Neuronal stem cell (in vitro differentiated cells): ENCODE results near the gene C1GALT1.
"Not testable (repeated sequence)": the region's sequence is repeated elsewhere in the genome, so short reads cannot be mapped to it uniquely, and the experiment has no call there.

Source experiments
- DNase-seq: peaks from one replicate; pipeline ENCODE4 v3.0.0-alpha.2; 2013; ENCODE audit warnings: low spot score
- H2AFZ ChIP-seq: one replicate; pipeline ENCODE4 v1.6.1; 2013; ENCODE audit warnings: mild to moderate bottlenecking, low read length, inconsistent platforms
- H2AK5ac ChIP-seq: 2 replicates; pipeline ENCODE4 v1.6.1; 2013; ENCODE audit warnings: low read depth, mild to moderate bottlenecking, inconsistent platforms, low read length, moderate library complexity, mixed read lengths
- H2BK120ac ChIP-seq: 2 replicates; pipeline ENCODE4 v1.6.1; 2013; ENCODE audit warnings: low read depth, mild to moderate bottlenecking, inconsistent platforms, low read length, moderate library complexity, mixed read lengths
- H2BK12ac ChIP-seq: one replicate; pipeline ENCODE4 v1.6.1; 2013; ENCODE audit warnings: low read length, inconsistent platforms
- H2BK15ac ChIP-seq: 2 replicates; pipeline ENCODE4 v1.6.1; 2013; ENCODE audit warnings: mild to moderate bottlenecking, low read length, inconsistent platforms, mixed read lengths
- H2BK5ac ChIP-seq: one replicate; pipeline ENCODE4 v1.6.1; 2013; ENCODE audit warnings: inconsistent platforms, mild to moderate bottlenecking, low read length, moderate library complexity
- H3K14ac ChIP-seq: one replicate; pipeline ENCODE4 v1.6.1; 2013; ENCODE audit warnings: low read length, inconsistent platforms
- H3K18ac ChIP-seq: 2 replicates; pipeline ENCODE4 v1.6.1; 2013; ENCODE audit warnings: low read length, inconsistent platforms
- H3K23ac ChIP-seq: 2 replicates; pipeline ENCODE4 v1.6.1; 2013; ENCODE audit warnings: low read depth, mild to moderate bottlenecking, mixed read lengths, low read length, inconsistent platforms; ENCODE audit not compliant: poor library complexity
- H3K27ac ChIP-seq: replicated peaks from 3 replicates; pipeline ENCODE4 v1.5.1; 2013; ENCODE audit warnings: low read length, inconsistent platforms
- H3K27me3 ChIP-seq, 3 experiments: 2 replicates each; pipeline ENCODE4 v1.6.1; 2013; ENCODE audit warnings: low read length in 3 of 3, mild to moderate bottlenecking in 2 of 3, inconsistent platforms in 1 of 3, low read depth in 1 of 3, mixed read lengths in 1 of 3, moderate library complexity in 1 of 3; ENCODE audit not compliant: control insufficient read depth in 3 of 3, insufficient read depth in 3 of 3
- H3K36me3 ChIP-seq, 2 donors: replicated peaks in 1 of 2; 2 replicates each; pipeline ENCODE4 v1.6.1; 2013; ENCODE audit warnings: low read length in 2 of 2; ENCODE audit not compliant: control insufficient read depth in 2 of 2, insufficient read depth in 2 of 2
- H3K4ac ChIP-seq: 2 replicates; pipeline ENCODE4 v1.6.1; 2013; ENCODE audit warnings: inconsistent platforms, mild to moderate bottlenecking, low read length, moderate library complexity
- H3K4me1 ChIP-seq, 2 donors: 1 replicate in 1 of 2; 2 replicates in 1 of 2; pipeline ENCODE4 v1.6.1; 2013; ENCODE audit warnings: low read length in 2 of 2, low read depth in 1 of 2; ENCODE audit not compliant: control insufficient read depth in 2 of 2, insufficient read depth in 1 of 2
- H3K4me2 ChIP-seq: one replicate; pipeline ENCODE4 v1.6.1; 2013; ENCODE audit warnings: mild to moderate bottlenecking, low read length, inconsistent platforms; ENCODE audit not compliant: insufficient read depth, poor library complexity, severe bottlenecking
- H3K4me3 ChIP-seq, 2 donors: 2 replicates each; pipeline ENCODE4 v1.5.1; 2013; ENCODE audit warnings: low read length in 2 of 2, mild to moderate bottlenecking in 2 of 2, inconsistent platforms in 1 of 2, moderate library complexity in 1 of 2
- H3K79me1 ChIP-seq: one replicate; pipeline ENCODE4 v1.6.1; 2013; ENCODE audit warnings: low read depth, mild to moderate bottlenecking, inconsistent platforms, low read length, moderate library complexity
- H3K9ac ChIP-seq: one replicate; pipeline ENCODE4 v1.6.1; 2013; ENCODE audit warnings: mild to moderate bottlenecking, low read depth, low read length, inconsistent platforms; ENCODE audit not compliant: poor library complexity
- H3K9me3 ChIP-seq, 2 donors: replicated peaks in 1 of 2; 2 replicates each; pipeline versions ENCODE3 to v1.6.1; 2013; ENCODE audit warnings: low read length in 2 of 2, mild to moderate bottlenecking in 2 of 2, inconsistent platforms in 1 of 2, low read depth in 1 of 2, mixed read lengths in 1 of 2, moderate library complexity in 1 of 2; ENCODE audit not compliant: control insufficient read depth in 2 of 2, insufficient read depth in 1 of 2
- H4K8ac ChIP-seq: one replicate; pipeline ENCODE4 v1.6.1; 2013; ENCODE audit warnings: low read depth, mild to moderate bottlenecking, inconsistent platforms, low read length, moderate library complexity
- H4K91ac ChIP-seq: one replicate; pipeline ENCODE4 v1.6.1; 2013; ENCODE audit warnings: low read length, low read depth, mild to moderate bottlenecking, inconsistent platforms; ENCODE audit not compliant: poor library complexity
- WGBS, 2 donors: extraction: QIAGEN DNeasy Blood & Tissue Kit; methylation state at CpG; one replicate each; pipeline ENCODE4 v1.1.7; 2013; ENCODE audit warnings: missing lambda C conversion rate in 2 of 2, mixed read lengths in 1 of 2; ENCODE audit not compliant: insufficient read length in 2 of 2, insufficient replicate concordance in 1 of 2; ENCODE audit errors: extremely low coverage in 2 of 2; 5-methylcytosine and 5-hydroxymethylcytosine counted together

C1GALT1 gene

DNA sequence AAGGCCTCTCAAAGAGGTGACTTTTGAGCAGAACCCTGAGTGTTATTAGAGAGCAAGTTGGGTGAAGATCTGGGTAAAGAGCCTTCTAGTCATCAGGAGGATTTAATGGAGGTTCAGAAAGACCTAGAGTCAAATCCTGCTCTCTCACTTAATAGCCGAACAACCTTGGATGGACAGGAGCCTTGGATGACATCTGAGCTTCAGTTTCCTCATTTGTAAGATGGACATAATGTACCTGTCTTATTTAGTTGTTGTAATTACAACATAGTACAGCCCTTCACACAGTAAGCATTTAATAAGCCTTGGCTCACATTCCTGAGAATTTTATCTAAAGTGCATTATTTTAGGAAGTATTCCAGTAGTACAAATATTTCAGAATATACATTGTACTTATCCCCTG, 57.0 kb downstream of the C1GALT1 start:
- no peak overlapping the region for H4K91ac ChIP-seq
- no peak overlapping the region for H3K27ac ChIP-seq
- H3K79me1 ChIP-seq, result no peaks in the 10 kb centered on the region
- H3K27me3 ChIP-seq, result no peaks in the 10 kb centered on the region
- H3K14ac ChIP-seq, result no peak overlapping the region
- H3K36me3 ChIP-seq, result peaks cover 3 to 24% of the 10 kb centered on the region in 2 donors
- no CpG with 5 or more reads among the region's 1 CpG for WGBS, 2 donors
- H2BK15ac ChIP-seq, result no peak overlapping the region
- no peak for DNase-seq
- H4K8ac ChIP-seq, result no peak overlapping the region
- H3K4me2 ChIP-seq, result no peak overlapping the region
- no peak overlapping the region for H2BK5ac ChIP-seq
- H3K4me3 ChIP-seq, result no peak overlapping the region
- H3K9me3 ChIP-seq, result no peaks in the 10 kb centered on the region
- H2AK5ac ChIP-seq, result no peak overlapping the region
- no peak overlapping the region for H2BK120ac ChIP-seq
- peaks cover 1 to 3% of the 10 kb centered on the region in 2 donors for H3K4me1 ChIP-seq
- no peak overlapping the region for H2BK12ac ChIP-seq
- H3K4ac ChIP-seq, result no peak overlapping the region
- no peak overlapping the region for H3K9ac ChIP-seq
- H3K23ac ChIP-seq, result no peak overlapping the region
- no peak overlapping the region for H3K18ac ChIP-seq
- H2AFZ ChIP-seq, result no peak overlapping the region

DNA sequence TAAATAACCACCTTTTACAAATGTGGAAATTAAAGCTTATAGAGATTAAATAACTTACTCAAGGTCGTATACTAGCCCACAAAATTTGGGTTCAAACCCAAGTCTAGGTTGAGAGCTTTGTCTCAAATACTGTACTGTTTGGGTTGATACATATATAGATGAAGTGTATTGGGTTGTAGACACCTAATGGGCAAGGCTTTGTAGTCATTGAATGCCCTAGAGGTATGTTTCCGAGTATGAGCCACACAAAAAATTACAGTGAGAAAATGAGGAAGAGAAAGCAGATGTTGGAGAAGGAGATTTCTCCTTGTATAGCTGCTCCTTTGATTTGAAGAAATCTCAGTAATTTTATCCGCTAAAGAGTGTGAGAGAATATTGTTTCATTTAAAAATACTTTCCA, 60.6 kb downstream of the C1GALT1 start:
- Histone ChIP-seq H3K79me1 (no peaks in the 10 kb centered on the region), H3K9ac (no peak overlapping the region), H2AK5ac (no peak overlapping the region), H3K4me2 (no peak overlapping the region), H4K8ac (no peak overlapping the region), H2BK120ac (no peak overlapping the region), H3K23ac (no peak overlapping the region), H3K4me1 (no peaks in the 10 kb centered on the region), H3K4me3 (no peak overlapping the region), H2AFZ (no peak overlapping the region), H3K9me3 (no peaks in the 10 kb centered on the region), H3K36me3 (peaks cover 3 to 24% of the 10 kb centered on the region in 2 donors), H2BK15ac (no peak overlapping the region), H3K27me3 (no peaks in the 10 kb centered on the region), H3K14ac (no peak overlapping the region), H3K4ac (no peak overlapping the region), H2BK5ac (no peak overlapping the region), H3K18ac (no peak overlapping the region), H2BK12ac (no peak overlapping the region), H4K91ac (no peak overlapping the region), H3K27ac (no peak overlapping the region)
- DNase-seq, result no peak
- no CpG with 5 or more reads among the region's 3 CpGs for WGBS, 2 donors

DNA sequence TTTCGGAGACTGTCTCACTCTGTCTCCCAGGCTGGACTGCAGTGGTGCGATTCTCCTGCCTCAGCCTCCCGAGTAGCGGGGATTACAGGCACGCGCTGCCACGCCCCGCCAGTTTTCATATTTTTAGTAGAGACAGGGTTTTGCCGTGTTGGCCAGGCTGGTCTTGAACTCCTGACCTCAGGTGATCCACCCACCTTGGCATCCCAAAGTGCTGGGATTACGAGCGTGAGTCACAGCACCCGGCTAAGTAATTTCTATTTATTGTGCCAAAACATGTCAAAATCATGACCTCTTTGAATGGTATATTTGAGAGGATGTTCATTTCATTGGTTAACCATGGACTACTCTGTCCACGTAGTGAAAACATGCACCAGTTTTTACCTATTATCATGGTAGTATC, 62.9 kb downstream of the C1GALT1 start:
- H4K91ac ChIP-seq, H3K14ac ChIP-seq, H2BK15ac ChIP-seq, H3K18ac ChIP-seq, H2BK5ac ChIP-seq, H4K8ac ChIP-seq, H2BK120ac ChIP-seq, H3K4me3 ChIP-seq, H3K9ac ChIP-seq, H3K9me3 ChIP-seq, H2BK12ac ChIP-seq, H3K4ac ChIP-seq, H3K27me3 ChIP-seq, H3K4me1 ChIP-seq, H2AFZ ChIP-seq, H2AK5ac ChIP-seq, H3K23ac ChIP-seq, H3K4me2 ChIP-seq, DNase-seq, H3K79me1 ChIP-seq, H3K27ac ChIP-seq: not testable (repeated sequence)
- WGBS, 2 donors, result no CpG with 5 or more reads among the region's 13 CpGs
- peaks cover 0 to 13% of the 10 kb centered on the region in 2 donors for H3K36me3 ChIP-seq

DNA sequence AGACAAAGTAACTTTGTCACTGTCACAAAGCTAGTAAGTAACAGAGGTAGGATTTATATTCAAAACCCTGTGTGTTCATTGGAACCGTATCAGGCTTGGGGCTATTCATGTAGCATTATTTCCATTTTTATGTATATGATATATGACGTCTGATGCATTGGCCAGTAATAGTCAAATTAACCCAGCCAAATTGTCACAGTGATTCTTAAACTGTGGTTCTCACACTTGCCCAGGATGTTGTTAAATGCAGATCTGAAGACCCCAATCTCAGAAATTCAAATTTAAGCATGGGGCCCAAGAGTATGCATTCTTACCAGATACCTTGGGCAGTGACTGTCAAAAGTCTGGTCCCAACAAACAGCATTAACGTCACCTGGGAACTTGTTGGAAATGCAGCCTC, 63.9 kb downstream of the C1GALT1 start:
- Histone ChIP-seq H3K9me3 (no peaks in the 10 kb centered on the region), H2BK5ac (no peak overlapping the region), H3K4me1 (no peaks in the 10 kb centered on the region), H4K8ac (no peak overlapping the region), H3K27ac (no peak overlapping the region), H3K9ac (no peak overlapping the region), H2BK120ac (no peak overlapping the region), H4K91ac (no peak overlapping the region), H3K79me1 (no peaks in the 10 kb centered on the region), H3K4me3 (no peak overlapping the region), H3K27me3 (no peaks in the 10 kb centered on the region), H2BK15ac (no peak overlapping the region), H3K4me2 (no peak overlapping the region), H2BK12ac (no peak overlapping the region), H3K36me3 (peaks cover 0 to 10% of the 10 kb centered on the region in 2 donors), H3K23ac (no peak overlapping the region), H2AFZ (no peak overlapping the region), H3K18ac (no peak overlapping the region), H3K14ac (no peak overlapping the region), H2AK5ac (no peak overlapping the region), H3K4ac (no peak overlapping the region)
- no CpG with 5 or more reads among the region's 3 CpGs for WGBS, 2 donors
- no peak for DNase-seq
